Measurements from ENCODE around the gene TM4SF5.

The TM4SF5 gene

DNA sequence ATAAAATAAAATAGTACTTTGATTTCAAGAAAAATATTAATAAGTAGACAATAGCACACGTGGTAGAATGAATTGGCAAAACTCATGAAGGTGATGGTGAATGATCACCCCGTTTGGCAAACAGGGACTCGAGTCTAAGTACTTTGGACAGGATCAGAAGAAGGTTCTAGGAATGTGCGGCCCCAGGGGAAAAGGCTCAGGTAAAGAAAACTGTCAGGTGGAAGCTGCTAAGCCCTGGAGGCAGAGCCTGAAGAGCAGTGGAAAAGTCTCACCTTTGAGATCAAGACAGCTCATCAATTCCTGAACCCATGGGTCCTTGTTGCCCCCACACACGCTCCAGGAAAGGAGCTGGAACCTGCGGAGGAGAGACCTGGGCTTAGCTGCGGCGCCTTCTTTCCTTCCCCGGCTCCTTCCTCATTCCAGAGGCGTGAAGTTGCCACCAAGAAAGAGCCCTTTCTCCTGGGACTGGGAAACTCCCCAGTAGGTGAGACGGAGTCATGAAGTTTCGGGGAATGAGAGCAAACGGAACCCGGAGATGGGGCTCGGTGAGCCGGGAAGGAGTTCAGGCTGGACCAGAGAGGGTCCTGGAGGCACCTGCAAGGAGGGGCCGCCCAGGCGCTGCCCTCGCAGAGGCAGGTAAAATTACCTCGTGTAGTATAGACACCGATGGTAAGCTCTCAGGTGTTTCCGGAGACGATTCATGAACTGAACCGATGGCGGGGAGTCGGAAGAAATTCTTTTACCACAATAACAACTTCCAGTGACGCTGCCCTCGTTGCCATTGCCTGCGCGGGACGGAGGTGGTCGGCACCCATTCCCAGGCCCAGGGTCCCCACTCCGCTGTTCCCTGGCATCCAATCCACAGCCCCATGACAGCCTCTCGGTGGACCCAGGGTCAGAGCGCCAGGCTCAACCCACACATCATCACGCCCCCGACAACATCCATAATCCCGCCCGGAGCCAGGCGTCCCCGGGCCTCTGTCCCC is 33.3 kb upstream of the TM4SF5 start:
- Histone ChIP-seq H3K27ac (no peak overlapping the region), H3K79me2 (ENCODE audit: insufficient read depth, low read depth) (no peaks in the 10 kb centered on the region), H3K4me2 (no peak overlapping the region), H3K4me3 (IDR thresholded peaks at IDR 0.05; ENCODE audit: insufficient read depth, low read depth, low read length) (no peak overlapping the region), H3K4me1 (ENCODE audit: low read depth, poor library complexity, severe bottlenecking) (no peaks in the 10 kb centered on the region), H2AFZ (ENCODE audit: low read depth) (no peak overlapping the region), H3K27me3 (ENCODE audit: insufficient read depth, low read depth) (0 out of 2 replicates have a peak, but pooled peaks cover 2% of the 10 kb centered on the region), H3K36me3 (ENCODE audit: insufficient read depth) (no peaks in the 10 kb centered on the region), H4K20me1 (ENCODE audit: insufficient read depth) (no peaks in the 10 kb centered on the region), H3K9ac (no peak overlapping the region)
- TF ChIP-seq, protein P1, sequence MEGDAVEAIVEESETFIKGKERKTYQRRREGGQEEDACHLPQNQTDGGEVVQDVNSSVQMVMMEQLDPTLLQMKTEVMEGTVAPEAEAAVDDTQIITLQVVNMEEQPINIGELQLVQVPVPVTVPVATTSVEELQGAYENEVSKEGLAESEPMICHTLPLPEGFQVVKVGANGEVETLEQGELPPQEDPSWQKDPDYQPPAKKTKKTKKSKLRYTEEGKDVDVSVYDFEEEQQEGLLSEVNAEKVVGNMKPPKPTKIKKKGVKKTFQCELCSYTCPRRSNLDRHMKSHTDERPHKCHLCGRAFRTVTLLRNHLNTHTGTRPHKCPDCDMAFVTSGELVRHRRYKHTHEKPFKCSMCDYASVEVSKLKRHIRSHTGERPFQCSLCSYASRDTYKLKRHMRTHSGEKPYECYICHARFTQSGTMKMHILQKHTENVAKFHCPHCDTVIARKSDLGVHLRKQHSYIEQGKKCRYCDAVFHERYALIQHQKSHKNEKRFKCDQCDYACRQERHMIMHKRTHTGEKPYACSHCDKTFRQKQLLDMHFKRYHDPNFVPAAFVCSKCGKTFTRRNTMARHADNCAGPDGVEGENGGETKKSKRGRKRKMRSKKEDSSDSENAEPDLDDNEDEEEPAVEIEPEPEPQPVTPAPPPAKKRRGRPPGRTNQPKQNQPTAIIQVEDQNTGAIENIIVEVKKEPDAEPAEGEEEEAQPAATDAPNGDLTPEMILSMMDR (conservative IDR thresholded peaks at IDR 0.05; ENCODE audit: low read depth, low read length) = no peak

- H3K27ac ChIP-seq = no peak within 1 kb of the TSS
- TF ChIP-seq, protein P1 (conservative IDR thresholded peaks at IDR 0.05; ENCODE audit: low read depth, low read length) = no peak
- H4K20me1 ChIP-seq (ENCODE audit: insufficient read depth) = no peaks in the 10 kb centered on the region
- no peak within 1 kb of the TSS for H3K9ac ChIP-seq
- no peaks in the 10 kb centered on the region for H3K36me3 ChIP-seq (ENCODE audit: insufficient read depth)
- H2AFZ ChIP-seq (ENCODE audit: low read depth) = peak within 1 kb of the TSS; percentile 38; the same call in 1 of the 2 replicates
- no peak within 1 kb of the TSS for H3K4me3 ChIP-seq (IDR thresholded peaks at IDR 0.05; ENCODE audit: insufficient read depth, low read depth, low read length)
- no peaks in the 10 kb centered on the region for H3K79me2 ChIP-seq (ENCODE audit: insufficient read depth, low read depth)
- H3K4me2 ChIP-seq = peak within 1 kb of the TSS; percentile 17; the same call in 1 of the 2 replicates
- 0 out of 2 replicates have a peak, but pooled peaks cover 2% of the 10 kb centered on the region for H3K27me3 ChIP-seq (ENCODE audit: insufficient read depth, low read depth)
- H3K4me1 ChIP-seq (ENCODE audit: low read depth, poor library complexity, severe bottlenecking) = no peaks in the 10 kb centered on the region
These were observed 32.3 kb upstream of the TM4SF5 start, which contains the start of the genes CXCL16 and ZMYND15 for GRCh38 chr17:4739122-4740024. CXCL16 (minus strand) TSS chr17:4739928; CDS start chr17:4739339, 589 bp downstream. ZMYND15 (plus strand) TSS chr17:4739833; CDS start chr17:4740549, 716 bp downstream.

DNA sequence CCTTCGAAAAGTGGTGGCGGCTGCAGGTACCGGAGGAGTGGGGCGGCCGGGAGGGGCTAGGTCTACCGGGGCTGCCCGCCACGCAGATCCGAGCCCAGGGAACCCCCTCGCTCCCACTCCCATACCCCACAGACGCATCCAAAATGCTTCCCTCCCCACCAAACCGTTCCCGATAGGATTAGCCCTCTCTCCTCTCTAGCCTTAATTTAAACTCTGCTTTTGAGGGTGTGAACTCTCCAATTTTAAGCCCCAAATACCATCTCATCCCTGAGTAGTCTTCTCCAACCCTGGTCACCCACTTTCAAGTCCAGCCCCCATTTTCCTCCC is 31.7 kb upstream of the TM4SF5 start:
- no peaks in the 10 kb centered on the region for H3K4me1 ChIP-seq (ENCODE audit: low read depth, poor library complexity, severe bottlenecking)
- no peak overlapping the region for H2AFZ ChIP-seq (ENCODE audit: low read depth)
- H3K9ac ChIP-seq = no peak overlapping the region
- no peak overlapping the region for H3K4me3 ChIP-seq (IDR thresholded peaks at IDR 0.05; ENCODE audit: insufficient read depth, low read depth, low read length)
- TF ChIP-seq, protein P1 (conservative IDR thresholded peaks at IDR 0.05; ENCODE audit: low read depth, low read length) = no peak
- H4K20me1 ChIP-seq (ENCODE audit: insufficient read depth) = no peaks in the 10 kb centered on the region
- no peak overlapping the region for H3K27ac ChIP-seq
- no peak overlapping the region for H3K4me2 ChIP-seq
- 0 out of 2 replicates have a peak, but pooled peaks cover 2% of the 10 kb centered on the region for H3K27me3 ChIP-seq (ENCODE audit: insufficient read depth, low read depth)
- no peaks in the 10 kb centered on the region for H3K79me2 ChIP-seq (ENCODE audit: insufficient read depth, low read depth)
- H3K36me3 ChIP-seq (ENCODE audit: insufficient read depth) = no peaks in the 10 kb centered on the region

DNA sequence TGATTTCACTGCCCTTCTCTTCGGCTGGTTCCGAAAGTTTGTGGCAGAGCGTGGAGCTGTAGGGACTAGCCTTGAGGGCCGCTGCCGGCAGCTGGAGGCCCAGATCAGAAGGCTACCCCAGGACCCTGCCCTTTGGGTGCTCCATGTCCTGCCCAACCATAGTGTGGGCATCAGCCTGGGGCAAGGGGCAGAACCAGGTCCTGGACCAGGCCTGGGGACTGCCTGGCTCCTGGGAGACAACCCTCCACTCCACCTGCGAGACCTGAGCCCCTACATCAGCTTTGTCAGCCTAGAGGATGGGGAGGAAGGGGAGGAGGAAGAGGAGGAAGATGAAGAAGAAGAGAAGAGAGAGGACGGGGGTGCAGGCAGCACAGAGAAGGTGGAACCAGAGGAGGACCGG is 31.1 kb upstream of the TM4SF5 start:
- Histone ChIP-seq H2AFZ (ENCODE audit: low read depth) (no peak overlapping the region), H3K36me3 (ENCODE audit: insufficient read depth) (no peaks in the 10 kb centered on the region), H4K20me1 (ENCODE audit: insufficient read depth) (no peaks in the 10 kb centered on the region), H3K9ac (no peak overlapping the region), H3K27ac (no peak overlapping the region), H3K4me1 (ENCODE audit: low read depth, poor library complexity, severe bottlenecking) (no peaks in the 10 kb centered on the region), H3K27me3 (ENCODE audit: insufficient read depth, low read depth) (0 out of 2 replicates have a peak, but pooled peaks cover 2% of the 10 kb centered on the region), H3K4me3 (IDR thresholded peaks at IDR 0.05; ENCODE audit: insufficient read depth, low read depth, low read length) (no peak overlapping the region), H3K79me2 (ENCODE audit: insufficient read depth, low read depth) (no peaks in the 10 kb centered on the region), H3K4me2 (no peak overlapping the region)
- TF ChIP-seq, protein P1 (conservative IDR thresholded peaks at IDR 0.05; ENCODE audit: low read depth, low read length) = no peak
